Measurements from ENCODE around the gene PSMG3.

DNA sequence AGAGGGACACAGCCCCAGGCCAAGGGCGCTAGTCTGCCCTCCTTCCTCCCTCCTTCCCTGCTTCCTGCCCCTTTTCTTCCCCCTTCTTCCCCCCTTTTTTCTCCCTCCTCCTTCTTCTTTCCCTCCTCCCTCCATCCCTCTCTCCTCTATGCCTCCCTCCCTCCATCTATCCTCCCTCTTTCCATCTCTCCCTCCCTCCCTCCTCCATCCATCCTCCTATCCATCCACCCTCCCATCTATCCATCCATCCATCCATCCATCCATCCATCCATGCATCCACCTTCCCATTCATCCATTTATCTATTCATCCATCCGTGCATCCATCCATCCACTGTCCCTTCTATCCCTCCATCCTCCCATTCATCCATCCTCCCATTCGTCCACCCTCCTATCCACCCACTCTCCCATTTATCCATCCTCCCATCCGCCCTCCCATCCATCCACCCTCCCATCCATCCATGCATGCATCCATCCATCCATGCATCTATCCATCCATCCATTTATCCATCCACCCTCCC lies 24.1 kb upstream of the PSMG3 start:
- TF ChIP-seq CTCF (conservative IDR thresholded peaks at IDR 0.05): no peak
- TF ChIP-seq ZFX (IDR thresholded peaks at IDR 0.05): no peak
